Stimulated activated CD4-positive, alpha-beta T cell treated with anti-CD3 and anti-CD28 coated beads, Interleukin-15, amount 100 ng/mL, for 24 hours (primary cell): Measurements from ENCODE around the gene UGT1A10.
"Not testable (repeated sequence)": the region's sequence is repeated elsewhere in the genome, so short reads cannot be mapped to it uniquely, and the experiment has no call there.

Experiments used
- DNase-seq: peaks from one replicate; pipeline ENCODE4 v3.0.0-alpha.2; 2020

The UGT1A10 gene

DNA sequence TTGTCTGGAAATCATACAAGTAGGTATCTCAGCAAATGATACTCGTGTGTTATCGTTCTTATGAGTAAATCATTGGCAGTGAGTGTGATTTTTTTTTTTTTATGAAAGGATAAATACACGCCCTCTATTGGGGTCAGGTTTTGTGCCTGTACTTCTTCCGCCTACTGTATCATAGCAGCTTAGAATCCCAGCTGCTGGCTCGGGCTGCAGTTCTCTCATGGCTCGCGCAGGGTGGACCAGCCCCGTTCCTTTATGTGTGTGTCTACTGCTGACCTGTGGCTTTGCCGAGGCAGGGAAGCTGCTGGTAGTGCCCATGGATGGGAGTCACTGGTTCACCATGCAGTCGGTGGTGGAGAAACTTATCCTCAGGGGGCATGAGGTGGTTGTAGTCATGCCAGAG is at the start of gene UGT1A10:
TSS of gene UGT1A10 (plus strand) at position 143 of the 400 bp plus-strand sequence. CDS start at position 218, 75 bp downstream.
- not testable (repeated sequence) for DNase-seq

DNA sequence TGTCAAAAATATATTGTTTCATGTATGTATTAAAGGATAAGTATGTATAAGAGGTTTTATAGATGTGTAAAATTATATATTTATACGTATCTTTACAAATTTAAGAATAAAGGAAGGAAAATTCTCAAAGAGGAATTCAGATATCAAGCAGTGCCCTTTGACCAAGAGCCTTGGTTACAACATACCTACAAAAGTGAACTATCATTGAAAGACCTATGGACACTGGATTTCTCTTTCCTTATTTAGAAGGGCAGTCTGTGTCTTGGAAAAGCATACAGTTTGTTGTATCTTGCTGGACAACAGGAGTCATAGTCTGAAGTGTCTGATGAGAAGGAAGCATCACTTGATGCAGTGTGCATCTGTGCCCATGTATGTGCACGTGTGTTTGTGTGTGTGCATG is 47.8 kb upstream of the UGT1A10 start:
- DNase-seq, result no peak

DNA sequence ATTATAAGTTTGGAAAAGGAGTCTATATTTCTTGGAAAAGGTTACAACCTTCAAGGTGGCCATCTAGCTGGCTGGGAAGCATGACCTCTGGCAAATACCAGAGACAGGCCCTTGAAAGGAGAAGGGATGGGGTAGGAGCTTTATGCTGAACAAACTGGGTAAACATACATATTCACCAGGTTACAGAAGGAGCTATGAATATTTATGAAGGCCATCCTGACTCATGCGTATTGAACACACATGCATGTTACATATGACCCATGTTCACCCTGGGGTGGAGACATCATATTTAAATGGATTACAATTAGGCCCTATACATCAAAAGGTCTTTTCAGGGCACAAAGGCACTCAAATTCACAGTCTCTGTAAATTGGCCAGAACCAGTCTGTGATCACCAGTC is 43.5 kb upstream of the UGT1A10 start:
- DNase-seq, result not testable (repeated sequence)

DNA sequence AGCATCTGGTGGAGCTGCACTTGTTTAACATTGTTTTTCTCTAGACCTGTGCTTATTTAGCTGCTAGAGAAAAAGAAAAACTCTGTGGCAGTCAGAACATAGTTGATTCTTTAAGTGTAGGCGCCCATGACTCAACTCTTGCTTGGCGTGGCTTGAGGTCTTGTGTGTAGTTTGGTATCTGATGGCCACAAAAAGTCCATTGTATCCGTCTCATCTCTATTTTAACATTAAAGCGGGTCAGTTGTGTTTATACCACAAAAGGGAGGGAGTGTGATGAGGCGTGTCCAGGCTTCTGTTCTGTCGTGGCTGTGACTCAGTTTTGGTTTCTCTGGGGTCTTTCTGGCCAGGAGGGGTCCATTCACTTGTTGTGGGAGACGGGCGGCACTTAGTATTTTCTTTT is 43.0 kb upstream of the UGT1A10 start:
- DNase-seq, result no peak

DNA sequence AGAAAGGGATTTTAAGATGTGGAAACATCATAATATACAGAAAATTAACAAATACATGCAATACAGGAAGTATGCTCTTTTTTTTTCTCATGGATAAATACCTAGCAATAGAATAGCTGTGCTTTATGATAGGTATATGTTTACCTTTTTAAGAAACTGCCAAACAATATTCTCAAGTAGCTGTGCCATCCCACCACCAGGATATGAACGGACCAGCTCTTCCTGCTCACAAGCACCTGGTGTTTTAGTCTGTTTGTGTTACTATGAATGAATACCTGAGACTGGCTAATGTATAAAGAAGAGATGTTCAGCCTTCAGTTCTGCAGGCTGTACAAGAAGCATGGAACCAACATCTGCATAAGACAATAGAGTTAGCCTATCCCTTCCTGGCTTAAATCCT is 38.7 kb upstream of the UGT1A10 start:
- no peak for DNase-seq

DNA sequence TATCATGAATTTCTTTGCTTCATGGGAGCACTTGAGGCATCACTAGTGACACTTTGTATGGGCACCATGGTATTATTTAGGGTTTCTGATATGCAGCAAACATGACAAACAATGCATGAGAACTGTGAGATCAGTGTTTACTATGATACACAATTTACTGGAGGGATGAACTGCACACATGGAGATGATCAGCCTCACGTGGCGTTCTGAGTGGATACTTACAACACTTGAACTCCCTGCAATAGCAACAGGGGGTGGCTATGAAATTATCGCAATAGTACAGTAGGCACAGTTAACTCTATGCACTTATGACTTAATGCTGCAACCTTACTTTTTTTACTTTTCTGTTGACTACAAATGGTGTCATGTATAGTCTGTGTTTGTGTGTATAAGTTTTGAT is 37.3 kb upstream of the UGT1A10 start:
- no peak for DNase-seq

DNA sequence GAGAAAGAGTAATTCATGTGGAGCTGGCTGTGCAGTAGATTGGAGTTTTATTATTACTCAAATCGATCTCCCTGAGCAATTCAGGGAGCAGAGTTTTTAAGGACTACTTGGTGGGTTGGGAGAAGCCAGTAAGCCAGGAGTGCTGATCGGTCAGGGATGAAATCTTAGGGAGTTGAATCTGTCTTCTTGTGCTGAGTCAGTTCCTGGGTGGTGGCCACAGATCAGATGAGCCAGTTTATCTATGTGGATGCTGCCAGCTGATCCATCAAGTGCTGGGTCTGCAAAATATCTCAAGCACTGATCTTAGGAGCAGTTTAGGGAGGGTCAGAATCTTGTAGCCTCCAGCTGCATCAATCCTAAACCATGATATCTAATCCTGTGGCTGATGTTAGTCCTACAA is 35.9 kb upstream of the UGT1A10 start:
- DNase-seq, result no peak

DNA sequence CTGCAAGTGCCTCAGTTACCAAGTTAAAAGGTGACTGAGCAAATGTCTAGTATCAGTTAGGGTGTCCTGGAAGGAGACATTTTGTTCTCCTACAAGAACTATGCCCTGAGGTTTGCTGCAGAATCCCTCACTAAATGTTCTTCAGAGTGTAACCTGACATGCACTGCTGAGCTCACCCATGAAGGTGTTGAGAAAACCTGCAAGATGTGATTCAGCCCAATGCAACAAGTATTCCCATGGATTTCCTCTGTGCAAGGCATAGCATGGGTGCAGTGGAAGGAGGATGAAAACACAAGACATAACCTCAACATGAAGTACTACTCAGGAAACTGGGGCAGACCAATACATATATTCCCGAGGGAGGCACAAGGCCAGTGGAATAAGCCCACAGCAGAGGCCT is 34.2 kb upstream of the UGT1A10 start:
- no peak for DNase-seq

DNA sequence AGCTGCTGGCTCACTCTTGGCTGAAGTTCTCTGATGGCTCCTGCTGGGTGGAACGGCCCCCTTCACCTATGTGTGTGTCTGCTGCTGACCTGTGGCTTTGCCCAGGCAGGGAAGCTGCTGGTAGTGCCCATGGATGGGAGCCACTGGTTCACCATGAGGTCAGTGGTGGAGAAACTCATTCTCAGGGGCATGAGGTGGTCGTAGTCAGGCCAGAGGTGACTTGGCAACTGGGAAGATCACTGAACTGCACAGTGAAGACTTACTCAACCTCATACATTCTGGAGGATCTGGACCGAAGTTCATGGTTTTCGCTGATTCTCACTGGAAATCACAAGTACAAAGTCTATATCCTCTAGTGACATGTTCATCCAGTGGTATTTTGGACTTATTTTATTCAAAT is 32.7 kb upstream of the UGT1A10 start:
- no peak for DNase-seq

DNA sequence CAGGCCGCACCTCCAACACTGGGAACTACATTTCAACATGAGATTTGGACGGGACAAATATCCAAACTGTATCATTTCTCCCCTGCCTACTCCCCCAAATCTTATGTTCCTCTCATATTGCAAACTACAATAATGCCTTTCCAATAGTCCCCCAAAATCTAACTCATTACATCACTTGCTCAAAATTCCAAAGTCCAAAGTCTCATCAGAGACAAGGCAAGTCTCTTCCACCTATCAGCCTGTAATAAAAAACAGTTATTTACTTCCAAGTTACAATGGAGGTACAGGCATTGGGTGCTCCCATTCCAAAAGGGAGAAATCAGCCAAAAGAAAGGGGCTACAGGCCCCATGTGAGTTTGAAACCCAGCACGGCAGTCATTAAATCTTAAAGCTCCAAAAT is 31.4 kb upstream of the UGT1A10 start:
- DNase-seq, result no peak

DNA sequence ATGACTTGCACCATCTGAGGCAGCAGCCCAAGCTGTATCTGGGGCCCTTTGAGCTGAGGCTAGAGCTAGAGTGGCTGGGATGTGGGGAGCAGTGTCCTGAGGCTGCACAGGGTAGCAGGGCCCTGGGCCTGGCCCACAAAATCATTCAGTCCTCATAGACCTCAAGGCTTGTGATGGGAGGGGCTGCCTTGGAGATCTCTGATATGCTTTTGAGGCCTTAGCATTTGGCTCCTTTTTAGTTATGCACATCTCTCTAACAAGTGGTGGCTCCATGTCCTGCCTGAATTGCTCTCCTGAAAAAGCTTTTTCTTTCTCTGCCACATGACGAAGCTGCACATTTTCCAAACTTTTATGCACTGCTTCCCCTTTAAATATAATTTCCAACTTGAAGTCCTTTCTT is 30.6 kb upstream of the UGT1A10 start:
- DNase-seq, result no peak

DNA sequence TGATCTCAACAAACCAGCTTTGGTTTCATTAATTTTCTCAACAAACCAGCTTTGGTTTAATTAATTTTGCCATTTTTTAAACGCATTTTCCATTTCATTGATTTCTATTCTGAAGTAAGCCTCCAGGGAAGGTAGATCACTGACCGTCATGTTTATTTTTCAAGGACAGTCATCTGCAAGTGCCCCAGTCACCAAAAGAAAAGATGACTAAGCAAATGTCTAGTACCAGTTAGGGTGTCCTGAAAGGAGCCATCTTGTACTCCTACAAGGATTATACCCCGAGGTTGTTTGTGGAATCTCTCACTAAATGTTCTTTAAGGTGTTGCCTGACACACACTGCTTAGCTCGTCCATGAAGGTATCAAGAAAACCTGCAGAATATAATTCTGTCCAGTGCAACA is 25.0 kb upstream of the UGT1A10 start:
- no peak for DNase-seq

DNA sequence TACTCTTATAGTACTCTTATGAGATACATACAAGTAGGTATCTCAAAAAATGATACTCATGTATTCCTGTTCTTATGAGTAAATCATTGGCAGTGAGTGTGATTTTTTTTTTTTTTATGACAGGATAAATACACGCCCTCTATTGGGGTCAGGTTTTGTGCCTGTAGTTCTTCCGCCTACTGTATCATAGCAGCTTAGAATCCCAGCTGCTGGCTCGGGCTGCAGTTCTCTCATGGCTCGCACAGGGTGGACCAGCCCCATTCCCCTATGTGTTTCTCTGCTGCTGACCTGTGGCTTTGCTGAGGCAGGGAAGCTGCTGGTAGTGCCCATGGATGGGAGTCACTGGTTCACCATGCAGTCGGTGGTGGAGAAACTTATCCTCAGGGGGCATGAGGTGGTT is 18.8 kb upstream of the UGT1A10 start, which contains the start of gene UGT1A8:
TSS of gene UGT1A8 (plus strand) at position 158 of the 400 bp plus-strand sequence. CDS start at position 233, 75 bp downstream.
- not testable (repeated sequence) for DNase-seq

DNA sequence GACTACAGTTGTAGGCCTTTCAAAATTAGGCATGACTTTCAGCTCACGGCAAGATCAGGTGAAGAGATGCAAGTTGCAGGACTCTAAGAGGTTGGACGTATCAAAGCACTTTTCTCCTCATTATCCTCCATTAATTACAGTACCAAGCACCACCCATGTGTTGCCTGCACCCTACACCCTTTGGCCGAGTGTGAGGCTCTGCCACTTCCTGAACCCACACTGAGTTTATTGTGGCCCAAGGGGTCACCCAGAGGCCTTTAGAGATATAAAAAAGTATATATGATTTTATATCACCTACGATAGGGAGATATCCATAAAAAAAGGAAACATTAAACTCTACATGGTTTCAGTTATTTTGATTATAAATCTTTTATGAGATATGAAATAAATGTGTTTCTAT is 16.0 kb upstream of the UGT1A10 start:
- no peak for DNase-seq

DNA sequence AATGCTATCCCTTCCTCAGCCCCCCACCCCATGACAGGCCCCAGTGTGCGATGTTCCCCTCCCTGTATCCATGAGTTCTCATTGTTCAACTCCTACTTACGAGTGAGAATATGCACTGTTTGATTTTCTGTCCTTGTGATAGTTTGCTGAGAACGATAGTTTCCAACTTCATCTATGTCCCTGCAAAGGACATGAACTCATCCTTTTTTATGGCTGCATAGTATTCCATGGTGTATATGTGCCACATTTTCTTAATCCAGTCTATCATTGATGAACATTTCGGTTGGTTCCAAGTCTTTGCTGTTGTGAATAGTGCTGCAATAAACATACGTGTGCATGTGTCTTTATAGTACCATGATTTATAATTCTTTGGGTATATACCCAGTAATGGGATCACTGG is 14.4 kb upstream of the UGT1A10 start:
- DNase-seq, result not testable (repeated sequence)

DNA sequence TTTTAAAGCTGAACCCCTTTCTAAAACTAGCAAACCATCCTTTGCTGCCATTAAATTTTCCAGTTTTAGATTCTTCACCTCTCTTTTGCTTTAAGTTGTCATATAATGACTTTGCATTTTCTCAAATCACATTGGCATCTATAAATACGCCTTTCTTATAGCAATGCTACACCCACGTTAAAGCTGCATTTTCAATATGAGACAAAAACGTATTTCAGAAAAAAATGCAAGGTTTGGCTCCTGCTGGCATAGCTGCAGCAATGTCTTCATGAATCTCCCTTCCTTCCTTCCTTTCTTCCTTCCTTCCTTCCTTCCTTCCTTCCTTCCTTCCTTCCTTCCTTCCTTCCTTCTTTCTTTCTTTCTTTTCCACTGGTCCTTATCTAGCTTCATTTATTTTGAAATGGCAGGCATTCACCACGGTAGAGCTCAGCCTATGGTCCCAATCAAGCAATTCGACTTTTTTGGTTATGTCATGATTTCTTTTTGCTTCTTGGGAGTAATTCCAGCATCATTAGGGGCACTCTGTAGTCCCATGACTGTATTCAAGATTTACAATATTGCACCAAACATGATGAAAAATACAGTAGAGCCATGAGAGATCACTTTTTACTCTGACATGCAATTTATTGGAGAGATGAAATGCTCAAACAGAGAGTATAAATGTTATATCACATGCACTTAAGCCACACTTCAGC is 8.8 kb upstream of the UGT1A10 start:
- no peak for DNase-seq

DNA sequence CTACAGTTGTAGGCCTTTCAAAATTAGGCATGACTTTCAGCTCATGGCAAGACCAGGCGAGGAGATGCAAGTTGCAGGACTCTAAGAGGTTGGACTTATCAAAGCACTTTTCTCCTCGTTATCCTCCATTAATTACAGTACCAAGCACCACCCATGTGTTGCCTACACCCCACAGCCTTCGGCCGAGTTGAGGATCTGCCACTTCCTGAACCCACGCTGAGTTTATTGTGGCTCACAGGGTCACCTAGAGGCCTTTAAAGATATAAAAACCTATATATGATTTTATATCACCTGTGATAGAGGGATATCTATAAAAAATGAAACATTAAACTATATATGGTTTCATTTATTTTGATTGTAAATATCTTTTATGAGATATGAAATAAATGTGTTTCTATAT is 2.6 kb downstream of the UGT1A10 start:
- peak; percentile 9 for DNase-seq

DNA sequence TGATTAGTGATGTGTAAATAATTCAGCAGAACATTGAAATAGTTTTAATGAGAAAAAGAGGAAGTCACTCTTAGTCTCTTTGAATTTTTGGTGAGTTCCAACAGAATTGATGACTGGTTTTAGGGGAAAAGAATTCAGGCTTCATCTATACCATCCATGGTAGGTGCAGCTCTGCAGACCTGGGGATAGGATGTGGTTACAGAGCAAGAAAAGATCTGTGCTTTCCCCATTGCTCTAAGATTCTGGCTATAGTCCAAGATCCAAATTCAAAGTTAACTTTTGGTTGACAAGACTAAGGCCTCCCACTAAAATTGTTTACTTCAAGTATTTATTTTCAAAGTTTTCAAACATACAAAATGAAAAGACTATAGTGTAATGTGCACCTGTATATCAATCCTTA is 3.6 kb downstream of the UGT1A10 start:
- DNase-seq, result no peak

DNA sequence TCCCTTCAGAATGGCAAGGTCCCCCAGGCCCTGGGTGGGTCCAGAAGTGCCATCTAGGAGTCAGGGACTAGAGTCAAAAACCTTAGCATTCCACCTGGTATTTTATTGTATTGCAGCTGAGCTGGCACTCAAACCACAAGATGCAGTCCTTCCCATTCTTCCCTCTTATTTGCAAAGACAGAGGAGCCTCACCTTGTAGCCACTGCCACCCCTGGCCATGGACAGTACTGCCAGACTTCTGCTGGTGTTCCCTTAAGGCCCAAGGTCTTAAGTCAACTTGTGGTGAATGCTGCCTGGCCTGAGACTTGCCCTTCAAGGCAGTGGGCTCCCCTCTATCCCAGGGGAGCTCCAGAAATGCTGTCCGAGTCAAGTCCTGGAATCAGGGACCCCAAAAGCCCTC is 6.9 kb downstream of the UGT1A10 start:
- DNase-seq, result no peak

DNA sequence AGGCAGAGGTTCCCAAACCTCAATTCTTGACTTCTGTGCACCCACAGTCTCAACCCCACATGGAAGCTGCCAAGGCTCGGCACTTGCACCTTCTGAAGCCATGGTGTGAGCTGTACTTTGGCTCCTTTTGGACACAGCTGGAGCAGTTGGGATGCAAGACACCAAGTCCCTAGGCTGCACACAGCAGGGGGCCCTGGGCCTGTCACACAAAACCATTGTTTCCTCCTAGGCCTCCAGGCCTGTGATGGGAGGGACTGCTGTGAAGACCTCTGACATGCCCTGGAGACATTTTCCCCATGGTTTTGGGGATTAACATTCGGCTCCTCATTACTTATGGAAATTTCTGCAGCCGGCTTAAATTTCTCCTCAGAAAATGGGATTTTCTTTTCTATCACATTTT is 9.8 kb downstream of the UGT1A10 start:
- DNase-seq, result not testable (repeated sequence)

DNA sequence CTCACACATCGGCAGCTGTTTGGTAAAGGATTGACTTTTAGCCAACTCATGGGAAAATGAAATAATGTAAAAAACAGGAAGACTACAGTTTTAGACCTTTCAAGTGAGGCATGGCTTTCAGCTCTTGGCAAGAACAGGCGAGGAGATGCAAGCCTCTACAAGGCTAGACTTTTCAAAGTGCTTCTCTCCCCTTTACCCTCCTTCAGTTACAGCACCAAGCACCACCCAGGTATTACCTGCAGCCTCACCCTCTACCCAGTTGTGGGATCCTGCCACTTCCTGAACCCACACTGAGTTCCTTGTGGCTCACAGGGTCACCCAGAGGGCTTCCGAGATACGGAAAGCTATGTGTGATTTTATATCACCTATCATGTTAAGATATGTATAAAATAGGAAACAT is 14.7 kb downstream of the UGT1A10 start:
- no peak for DNase-seq

DNA sequence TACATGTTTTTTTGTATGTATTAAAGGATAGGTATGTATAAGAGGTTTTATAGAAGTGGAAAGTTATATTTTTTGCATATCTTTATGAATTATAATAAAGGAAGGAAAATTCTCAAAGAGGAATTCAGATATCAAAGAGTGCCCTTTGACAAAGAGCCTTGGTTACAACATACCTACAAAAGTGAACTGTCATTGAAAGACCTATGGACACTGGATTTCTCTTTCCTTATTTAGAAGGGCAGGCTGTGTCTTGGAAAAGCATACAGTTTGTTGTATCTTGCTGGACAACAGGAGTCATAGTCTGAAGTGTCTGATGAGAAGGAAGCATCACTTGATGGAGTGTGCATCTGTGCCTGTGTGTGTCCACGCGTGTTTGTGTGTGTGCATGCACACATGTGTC is 15.2 kb downstream of the UGT1A10 start:
- DNase-seq, result no peak

DNA sequence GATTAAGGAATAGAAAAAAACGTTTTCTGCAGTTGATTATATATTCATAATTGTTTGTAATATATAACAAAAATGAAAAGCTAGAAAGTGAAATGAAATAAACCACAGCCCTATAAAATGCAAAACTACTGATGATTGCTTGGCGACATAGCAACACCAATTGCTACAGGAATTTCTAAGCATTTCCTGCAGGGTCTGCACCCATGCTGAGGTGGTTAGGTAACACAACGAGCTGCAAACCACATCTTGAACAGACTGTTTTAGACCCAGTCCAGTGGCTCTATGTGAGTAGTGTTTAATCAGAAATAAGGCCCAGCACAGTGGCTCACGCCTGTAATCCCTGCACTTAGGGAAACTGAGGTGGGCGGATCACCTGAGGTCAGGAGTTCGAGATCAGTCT is 18.3 kb downstream of the UGT1A10 start:
- no peak for DNase-seq

DNA sequence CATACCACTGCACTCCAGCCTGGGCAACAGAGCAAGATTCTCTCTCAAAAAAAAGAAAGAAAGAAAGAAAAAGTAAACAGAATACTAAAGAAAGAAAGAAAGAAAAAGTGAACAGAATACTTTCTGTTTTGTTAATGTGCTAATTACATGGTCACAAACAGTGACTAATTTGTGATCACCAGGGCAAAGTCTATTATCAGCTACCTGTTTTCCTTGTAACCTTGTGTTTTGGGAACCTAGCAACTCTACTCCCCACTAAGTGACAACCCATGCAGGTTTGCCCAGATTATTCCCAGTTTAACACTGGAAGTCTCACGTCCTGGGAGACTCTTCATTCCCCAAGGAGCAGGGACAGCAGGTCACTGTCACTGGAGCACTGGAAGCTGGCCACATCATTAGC is 18.8 kb downstream of the UGT1A10 start:
- DNase-seq, result no peak

DNA sequence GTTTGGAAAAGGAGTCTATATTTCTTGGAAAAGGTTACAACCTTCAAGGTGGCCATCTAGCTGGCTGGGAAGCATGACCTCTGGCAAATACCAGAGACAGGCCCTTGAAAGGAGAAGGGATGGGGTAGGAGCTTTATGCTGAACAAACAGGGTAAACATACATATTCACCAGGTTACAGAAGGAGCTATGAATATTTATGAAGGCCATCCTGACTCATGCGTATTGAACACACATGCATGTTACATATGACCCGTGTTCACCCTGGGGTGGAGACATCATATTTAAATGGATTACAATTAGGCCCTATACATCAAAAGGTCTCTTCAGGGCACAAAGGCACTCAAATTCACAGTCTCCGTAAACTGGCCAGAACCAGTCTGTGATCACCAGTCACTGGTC is 19.7 kb downstream of the UGT1A10 start:
- DNase-seq, result not testable (repeated sequence)
